GM12878 (cell line): Measurements from ENCODE around the gene CHP1. TPM values are rescaled to one million over a fixed set of nuclear protein-coding genes. Genes with fewer than 3 reads are reported as not detected.

Source experiments
- ATAC-seq: fragments of 200-7000 bp; cut with Tn5 transposase; 3 replicates; pipeline ENCODE4 v1.9.1; 2020; ENCODE audit warnings: mild to moderate bottlenecking, moderate library complexity
- BruUV-seq: library from RNA; stranded (reverse); fragments of 400-500 nt; replicated peaks from 2 replicates; lab custom pipeline; 2021; lab: Mats Ljungman, UMichigan
- CTCF ChIA-PET: fragments of 300-600 bp; sonication (Branson Sonifier 250); formaldehyde crosslinking; extraction: SDS; loops from one replicate; lab custom pipeline; 2021; ENCODE audit warnings: inconsistent platforms; lab: Yijun Ruan, JAX
- POLR2A ChIA-PET: fragments of 350-600 bp; formaldehyde crosslinking; extraction: SDS; loops from one replicate; lab custom pipeline; 2021; ENCODE audit warnings: inconsistent platforms; lab: Charles Lee
- RAD21 ChIA-PET: fragments of 300-600 bp; sonication (Branson Sonifier 250); formaldehyde crosslinking; loops from one replicate; lab custom pipeline; 2023; ENCODE audit warnings: antibody characterized with exemption; ENCODE audit not compliant: unreplicated experiment; lab: Charles Lee
- SMC1A ChIA-PET: fragments of 300-600 bp; sonication (Branson Sonifier 250); formaldehyde crosslinking; loops from one replicate; lab custom pipeline; 2023; ENCODE audit not compliant: unreplicated experiment, uncharacterized antibody; lab: Charles Lee
- DNase-seq: peaks from one replicate; pipeline ENCODE4 v3.0.0-alpha.2; 2011; ENCODE audit warnings: low read depth, low spot score
- FAIRE-seq: peaks from 3 replicates; lab custom pipeline; 2011; peaks lifted over from hg19 to GRCh38; lab: Jason Lieb, UNC
- H2AFZ ChIP-seq: 2 replicates; pipeline ENCODE4 v1.6.0; 2011; ENCODE audit warnings: low read depth, low read length, control low read depth; ENCODE audit not compliant: control insufficient read depth
- H3K27ac ChIP-seq: 2 replicates; pipeline ENCODE4 v1.5.1; 2011; ENCODE audit warnings: control low read depth; ENCODE audit not compliant: control insufficient read depth, insufficient read depth
- H3K27me3 ChIP-seq, 2 experiments: replicated peaks in 1 of 2; 2 replicates each; pipeline versions ENCODE4 v1.6.0 to v1.6.1; 2011; ENCODE audit warnings: low read length in 1 of 2; ENCODE audit not compliant: control insufficient read depth in 2 of 2, insufficient read depth in 2 of 2
- H3K36me3 ChIP-seq, 2 experiments: 2 replicates each; pipeline ENCODE4 v1.5.1; 2011; ENCODE audit warnings: low read length in 1 of 2; ENCODE audit not compliant: control insufficient read depth in 2 of 2, insufficient read depth in 2 of 2
- H3K4me1 ChIP-seq: 2 replicates; pipeline ENCODE4 v1.6.1; 2011; ENCODE audit warnings: mild to moderate bottlenecking, low read length, moderate library complexity, mixed read lengths; ENCODE audit not compliant: control insufficient read depth, insufficient read depth
- H3K4me2 ChIP-seq: 2 replicates; pipeline ENCODE4 v1.6.0; 2011; ENCODE audit warnings: control low read depth; ENCODE audit not compliant: control insufficient read depth, insufficient read depth
- H3K4me3 ChIP-seq: fragments of 200-600 bp; sonication (generic); 2 replicates; pipeline ENCODE4 v1.5.1; 2016
- H3K79me2 ChIP-seq: 2 replicates; pipeline ENCODE4 v1.6.0; 2011; ENCODE audit warnings: low read length; ENCODE audit not compliant: control insufficient read depth, insufficient read depth
- H3K9ac ChIP-seq: 2 replicates; pipeline ENCODE4 v1.8.0; 2011; ENCODE audit warnings: low read length, control low read depth, mixed read lengths; ENCODE audit not compliant: control insufficient read depth, insufficient read depth
- H3K9me3 ChIP-seq: replicated peaks from 3 replicates; pipeline ENCODE4 v1.5.1; 2011; ENCODE audit warnings: mild to moderate bottlenecking, low read length; ENCODE audit not compliant: control insufficient read depth, insufficient read depth
- H4K20me1 ChIP-seq: 2 replicates; pipeline ENCODE4 v1.6.0; 2011; ENCODE audit not compliant: control insufficient read depth, insufficient read depth
- ATF7 ChIP-seq: fragments of 450-650 bp; IDR thresholded peaks from 2 replicates; pipeline ENCODE4 v1.6.1; 2016; ENCODE audit warnings: low read depth, mild to moderate bottlenecking
- BHLHE40 ChIP-seq, 2 experiments: fragments of 450-650 bp in 1 of 2; IDR thresholded peaks; 2 replicates each; pipeline ENCODE4 v1.6.1; 2011 to 2017; ENCODE audit warnings: low read depth in 2 of 2, borderline replicate concordance in 1 of 2, improper control_type of control experiment in 1 of 2, low read length in 1 of 2, mild to moderate bottlenecking in 1 of 2
- IKZF2 ChIP-seq, 2 experiments: fragments of 450-650 bp; IDR thresholded peaks; 2 replicates each; pipeline ENCODE4 v1.6.1; 2017; ENCODE audit warnings: mild to moderate bottlenecking in 2 of 2, moderate library complexity in 2 of 2
- MTA2 ChIP-seq: fragments of 450-650 bp; IDR thresholded peaks from 2 replicates; pipeline ENCODE4 v1.6.1; 2016; ENCODE audit warnings: low read depth, mild to moderate bottlenecking, moderate library complexity
- SMARCA5 ChIP-seq: fragments of 450-650 bp; IDR thresholded peaks from 2 replicates; pipeline ENCODE4 v1.6.1; 2017; ENCODE audit warnings: mild to moderate bottlenecking
- SPI1 ChIP-seq: IDR thresholded peaks from 2 replicates; pipeline ENCODE4 v1.6.1; 2011; ENCODE audit warnings: low read depth, mild to moderate bottlenecking, low read length, moderate library complexity, borderline replicate concordance; ENCODE audit not compliant: insufficient read depth
- TCF12 ChIP-seq: IDR thresholded peaks from 2 replicates; pipeline ENCODE4 v1.6.1; 2011; ENCODE audit warnings: low read depth, mild to moderate bottlenecking, low read length
- YY1 ChIP-seq: IDR thresholded peaks from 2 replicates; pipeline ENCODE4 v1.6.1; 2011; ENCODE audit warnings: low read depth, mild to moderate bottlenecking, low read length
- WGBS: methylation state at CpG from one replicate; pipeline ENCODE4 v1.1.6; 2016; ENCODE audit warnings: low lambda C conversion rate; ENCODE audit not compliant: insufficient replicate concordance, insufficient coverage; ENCODE audit errors: missing lambda C conversion rate; 5-methylcytosine and 5-hydroxymethylcytosine counted together
- in situ Hi-C: fragments of 300-500 bp; cut with MboI; formaldehyde crosslinking; loops from 9 replicates; pipeline ENCODE4 v1.14.3; 2018; ENCODE audit warnings: mixed read lengths
- intact Hi-C: fragments of 100-400 bp; cut with micrococcal nuclease; formaldehyde crosslinking; loops from one replicate; pipeline ENCODE4 v1.14.2; 2022; ENCODE audit not compliant: unreplicated experiment
- polyA plus RNA-seq, 11 experiments: library from polyadenylated mRNA; depleted of rRNA in 4 of 11; unstranded in 6 of 11; stranded (reverse) in 5 of 11; fragments of >200 nt; fragmentation: Nextera tagmentation in 4 of 11; fragmentation: Illumina TruSeq in 1 of 11; extraction: Ambion mirVana in 4 of 11; extraction: Trizol in 1 of 11; gene quantifications; 1 replicate in 1 of 11; 2 replicates in 10 of 11; pipeline versions ENCODE4 v1.2.1 to v1.2.3, GENCODE V29; 2011 to 2016; ENCODE audit warnings: inconsistent platforms in 2 of 11, missing spikeins in 2 of 11, low read depth in 1 of 11
- total RNA-seq, 4 experiments: library from RNA; depleted of rRNA in 3 of 4; stranded (reverse); fragments of >200 nt in 3 of 4; fragmentation: Illumina TruSeq in 1 of 4; extraction: Trizol in 1 of 4; gene quantifications; 2 replicates each; pipeline versions ENCODE4 v1.2.1 to v1.2.3, GENCODE V29; 2013 to 2021

CHP1 gene
- total and polyA plus RNA-seq, 10 of the 15 experiments (the other 5 are each of a cell fraction or from before 2014, with no cell fraction given) = 25.7 to 45.9 (median 39.1) TPM

GRCh38 chr15:41323611-41324010 is 92.5 kb downstream of the CHP1 start:
- H3K79me2 ChIP-seq = no peaks in the 10 kb centered on the region
- 0 out of 2 replicates have a peak, but pooled peaks have one; percentile 29 for TF ChIP-seq SMARCA5
- peak; percentile 46; the same call in 1 of the 2 replicates for TF ChIP-seq SPI1
- no peak for TF ChIP-seq TCF12
- TF ChIP-seq MTA2 = 0 out of 2 replicates have a peak, but pooled peaks have one; percentile 17
- peak in 1 of 2 experiments; percentile 44; a peak in 2 of 4 replicates for TF ChIP-seq IKZF2 (IDR thresholded peaks at IDR 0.05)
- peak in 1 of 2 experiments; percentile 24; a peak in 1 of 4 replicates for TF ChIP-seq BHLHE40 (IDR thresholded peaks at IDR 0.05; ENCODE audit: borderline replicate concordance in 1 of 2, low read depth in 2 of 2, low read length in 1 of 2)
- TF ChIP-seq ATF7 = peak; percentile 47; the same call in 1 of the 2 replicates
- no peak for TF ChIP-seq YY1
- ChIA-PET SMC1A (interaction anchor here (0.6 to 2.8 kb wide), 9 partner anchors 9 to 38 kb away, joined by 3 to 14 read pairs (median 4); partner anchors contain the start of genes NUSAP1 and OIP5), RAD21 (interaction anchor here (0.6 to 2.0 kb wide), 5 partner anchors 9 to 280 kb away, joined by 3 to 11 read pairs (median 3); partner anchors contain the start of genes CHP1, NUSAP1 and OIP5), CTCF (interaction anchor here (0.8 to 2.8 kb wide), 6 partner anchors 9 to 177 kb away, joined by 3 to 15 read pairs (median 4); partner anchors contain the start of genes NUSAP1 and OIP5), POLR2A (interaction anchor here (0.6 to 2.3 kb wide), 6 partner anchors 9 to 211 kb away, joined by 3 to 11 read pairs (median 5); partner anchors contain the start of genes NUSAP1 and OIP5)
- BruUV-seq = no TSS peak
- H3K4me3 ChIP-seq = no peak overlapping the region
- H2AFZ ChIP-seq = no peak overlapping the region
- no peak overlapping the region for H3K27ac ChIP-seq
- H4K20me1 ChIP-seq = no peaks in the 10 kb centered on the region
- no peaks in the 10 kb centered on the region for H3K9me3 ChIP-seq
- FAIRE-seq = peak; percentile 96
- intact Hi-C loops = no loop called here
- H3K4me1 ChIP-seq = peaks cover 3% of the 10 kb centered on the region; the same call in 1 of the 2 replicates
- in situ Hi-C loops = no loop called here
- H3K27me3 ChIP-seq = no peaks in the 10 kb centered on the region
- H3K36me3 ChIP-seq = no peaks in the 10 kb centered on the region; a peak in 1 of 4 replicates
- WGBS = 100% methylated on average over 1 of the region's 1 CpG
- DNase-seq = no peak
- H3K9ac ChIP-seq = no peak overlapping the region
- ATAC-seq = peak; percentile 88
- H3K4me2 ChIP-seq = peak overlapping the region; percentile 47; the same call in 1 of the 2 replicates
